Panc1 (cell line): ENCODE measurements around the gene DSCAML1.

ENCODE experiments used
- POLR2AphosphoS5 ChIP-seq: IDR thresholded peaks from 2 replicates; pipeline ENCODE4 v1.6.1; 2012; ENCODE audit warnings: mild to moderate bottlenecking, low read depth, low read length, moderate library complexity
- SIN3A ChIP-seq: IDR thresholded peaks from 2 replicates; pipeline ENCODE4 v1.6.1; 2012; ENCODE audit warnings: low read depth, mild to moderate bottlenecking, low read length, moderate library complexity, borderline replicate concordance; ENCODE audit not compliant: insufficient read depth
- TCF7L2 ChIP-seq: IDR thresholded peaks from 2 replicates; pipeline ENCODE4 v1.6.1; 2011; ENCODE audit warnings: mild to moderate bottlenecking, low read depth, low read length, inconsistent platforms
- TF ChIP-seq, protein P1 (sequence below): fragments of 450-650 bp; IDR thresholded peaks from 2 replicates; pipeline ENCODE4 v1.5.1; 2017; ENCODE audit warnings: mild to moderate bottlenecking
- TF ChIP-seq, protein P2 (sequence below), 2 experiments: IDR thresholded peaks; 2 replicates each; pipeline ENCODE4 v1.6.1; 2011 to 2012; ENCODE audit warnings: low read depth in 2 of 2, control low read depth in 1 of 2, low read length in 1 of 2, mild to moderate bottlenecking in 1 of 2, moderate library complexity in 1 of 2; ENCODE audit not compliant: insufficient read depth in 1 of 2

DNA sequence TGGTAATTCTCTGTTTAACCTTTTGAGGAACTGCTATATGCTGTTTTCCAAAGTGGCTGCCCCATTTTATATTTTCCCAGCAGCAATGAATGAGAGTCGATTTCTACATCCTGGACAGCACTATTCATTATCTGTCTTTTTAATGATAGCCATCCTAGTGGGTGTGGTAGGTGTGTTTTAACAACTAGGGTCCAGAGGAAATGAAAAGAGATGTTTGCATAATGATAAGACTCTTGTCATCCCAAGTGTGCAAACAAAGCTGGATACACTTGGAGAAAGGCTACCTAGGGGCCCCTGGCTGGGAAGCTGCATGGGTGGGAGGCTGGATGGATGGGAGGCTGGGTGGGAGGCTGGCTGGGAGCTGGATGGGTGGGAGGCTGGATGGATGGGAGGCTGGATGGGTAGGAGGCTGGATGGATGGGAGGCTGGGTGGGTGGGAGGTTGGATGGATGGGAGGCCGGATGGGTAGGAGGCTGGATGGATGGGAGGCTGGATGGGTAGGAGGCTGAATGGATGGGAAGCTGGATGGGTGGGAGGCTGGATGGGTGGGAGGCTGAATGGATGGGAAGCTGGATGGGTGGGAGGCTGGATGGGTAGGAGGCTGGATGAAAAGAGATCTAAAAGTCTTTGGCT, 158.0 kb downstream of the DSCAML1 start:
- TF ChIP-seq, protein P1, sequence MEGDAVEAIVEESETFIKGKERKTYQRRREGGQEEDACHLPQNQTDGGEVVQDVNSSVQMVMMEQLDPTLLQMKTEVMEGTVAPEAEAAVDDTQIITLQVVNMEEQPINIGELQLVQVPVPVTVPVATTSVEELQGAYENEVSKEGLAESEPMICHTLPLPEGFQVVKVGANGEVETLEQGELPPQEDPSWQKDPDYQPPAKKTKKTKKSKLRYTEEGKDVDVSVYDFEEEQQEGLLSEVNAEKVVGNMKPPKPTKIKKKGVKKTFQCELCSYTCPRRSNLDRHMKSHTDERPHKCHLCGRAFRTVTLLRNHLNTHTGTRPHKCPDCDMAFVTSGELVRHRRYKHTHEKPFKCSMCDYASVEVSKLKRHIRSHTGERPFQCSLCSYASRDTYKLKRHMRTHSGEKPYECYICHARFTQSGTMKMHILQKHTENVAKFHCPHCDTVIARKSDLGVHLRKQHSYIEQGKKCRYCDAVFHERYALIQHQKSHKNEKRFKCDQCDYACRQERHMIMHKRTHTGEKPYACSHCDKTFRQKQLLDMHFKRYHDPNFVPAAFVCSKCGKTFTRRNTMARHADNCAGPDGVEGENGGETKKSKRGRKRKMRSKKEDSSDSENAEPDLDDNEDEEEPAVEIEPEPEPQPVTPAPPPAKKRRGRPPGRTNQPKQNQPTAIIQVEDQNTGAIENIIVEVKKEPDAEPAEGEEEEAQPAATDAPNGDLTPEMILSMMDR = no peak
- no peak for TF ChIP-seq TCF7L2
- TF ChIP-seq POLR2AphosphoS5 = no peak
- no peak for TF ChIP-seq SIN3A
- TF ChIP-seq, protein P2, sequence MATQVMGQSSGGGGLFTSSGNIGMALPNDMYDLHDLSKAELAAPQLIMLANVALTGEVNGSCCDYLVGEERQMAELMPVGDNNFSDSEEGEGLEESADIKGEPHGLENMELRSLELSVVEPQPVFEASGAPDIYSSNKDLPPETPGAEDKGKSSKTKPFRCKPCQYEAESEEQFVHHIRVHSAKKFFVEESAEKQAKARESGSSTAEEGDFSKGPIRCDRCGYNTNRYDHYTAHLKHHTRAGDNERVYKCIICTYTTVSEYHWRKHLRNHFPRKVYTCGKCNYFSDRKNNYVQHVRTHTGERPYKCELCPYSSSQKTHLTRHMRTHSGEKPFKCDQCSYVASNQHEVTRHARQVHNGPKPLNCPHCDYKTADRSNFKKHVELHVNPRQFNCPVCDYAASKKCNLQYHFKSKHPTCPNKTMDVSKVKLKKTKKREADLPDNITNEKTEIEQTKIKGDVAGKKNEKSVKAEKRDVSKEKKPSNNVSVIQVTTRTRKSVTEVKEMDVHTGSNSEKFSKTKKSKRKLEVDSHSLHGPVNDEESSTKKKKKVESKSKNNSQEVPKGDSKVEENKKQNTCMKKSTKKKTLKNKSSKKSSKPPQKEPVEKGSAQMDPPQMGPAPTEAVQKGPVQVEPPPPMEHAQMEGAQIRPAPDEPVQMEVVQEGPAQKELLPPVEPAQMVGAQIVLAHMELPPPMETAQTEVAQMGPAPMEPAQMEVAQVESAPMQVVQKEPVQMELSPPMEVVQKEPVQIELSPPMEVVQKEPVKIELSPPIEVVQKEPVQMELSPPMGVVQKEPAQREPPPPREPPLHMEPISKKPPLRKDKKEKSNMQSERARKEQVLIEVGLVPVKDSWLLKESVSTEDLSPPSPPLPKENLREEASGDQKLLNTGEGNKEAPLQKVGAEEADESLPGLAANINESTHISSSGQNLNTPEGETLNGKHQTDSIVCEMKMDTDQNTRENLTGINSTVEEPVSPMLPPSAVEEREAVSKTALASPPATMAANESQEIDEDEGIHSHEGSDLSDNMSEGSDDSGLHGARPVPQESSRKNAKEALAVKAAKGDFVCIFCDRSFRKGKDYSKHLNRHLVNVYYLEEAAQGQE (IDR thresholded peaks at IDR 0.05; ENCODE audit: insufficient read depth in 1 of 2, low read depth in 2 of 2, low read length in 1 of 2) = no peak
